Neutrophil (primary cell): Measurements from ENCODE around the gene KRTAP25-1.

Experiments
- H3K27ac ChIP-seq: fragments of 200-600 bp; sonication (generic); 2 replicates; pipeline ENCODE4 v1.5.1; 2016; ENCODE audit warnings: mild to moderate bottlenecking, moderate library complexity
- H3K27me3 ChIP-seq: fragments of 200-600 bp; sonication (generic); 2 replicates; pipeline ENCODE4 v1.6.0; 2016; ENCODE audit warnings: mild to moderate bottlenecking
- H3K36me3 ChIP-seq: fragments of 200-600 bp; sonication (generic); 2 replicates; pipeline ENCODE4 v1.5.1; 2017
- H3K4me1 ChIP-seq, 2 experiments: fragments of 200-600 bp in 1 of 2; sonication (generic) in 1 of 2; 1 replicate in 1 of 2; 2 replicates in 1 of 2; pipeline versions ENCODE4 v1.5.1 to v1.6.1; 2013 to 2016; ENCODE audit warnings: low read depth in 1 of 2, low read length in 1 of 2, mild to moderate bottlenecking in 1 of 2, moderate library complexity in 1 of 2; ENCODE audit not compliant: control insufficient read depth in 1 of 2, insufficient read depth in 1 of 2
- H3K4me3 ChIP-seq, 2 experiments: fragments of 200-600 bp in 1 of 2; sonication (generic) in 1 of 2; 1 replicate in 1 of 2; 2 replicates in 1 of 2; pipeline ENCODE4 v1.5.1; 2013 to 2016; ENCODE audit warnings: low read depth in 1 of 2, low read length in 1 of 2, mild to moderate bottlenecking in 1 of 2, moderate library complexity in 1 of 2
- H3K9me3 ChIP-seq: fragments of 200-600 bp; sonication (generic); 2 replicates; pipeline ENCODE4 v1.5.1; 2016
- CTCF ChIP-seq: fragments of 200-600 bp; sonication (generic); IDR thresholded peaks from 2 replicates; pipeline ENCODE4 v1.5.1; 2016; ENCODE audit warnings: antibody characterized with exemption

Gene KRTAP25-1

GRCh38 chr21:30306884-30307283, 17.6 kb upstream of the KRTAP25-1 start:
- H3K27ac ChIP-seq = no peak overlapping the region
- H3K4me3 ChIP-seq = no peak overlapping the region
- no peak for TF ChIP-seq CTCF
- no peaks in the 10 kb centered on the region for H3K36me3 ChIP-seq
- no peaks in the 10 kb centered on the region for H3K9me3 ChIP-seq
- no peaks in the 10 kb centered on the region for H3K4me1 ChIP-seq
- no peaks in the 10 kb centered on the region for H3K27me3 ChIP-seq

- no peaks in the 10 kb centered on the region for H3K36me3 ChIP-seq
- H3K4me1 ChIP-seq = no peaks in the 10 kb centered on the region
- H3K9me3 ChIP-seq = no peaks in the 10 kb centered on the region
- H3K27me3 ChIP-seq = no peaks in the 10 kb centered on the region
- TF ChIP-seq CTCF = no peak
- H3K4me3 ChIP-seq = no peak overlapping the region
- H3K27ac ChIP-seq = no peak overlapping the region
Measured at GRCh38 chr21:30305136-30305535, 15.8 kb upstream of the KRTAP25-1 start.

GRCh38 chr21:30282850-30283249, 6.5 kb downstream of the KRTAP25-1 start, which contains the start of gene KRTAP24-1:
Gene KRTAP24-1, minus strand, starts transcription at chr21:30282950. Its CDS starts 18 bp downstream, at chr21:30282932.
- no peak within 1 kb of the TSS for H3K27ac ChIP-seq
- TF ChIP-seq CTCF = no peak
- H3K4me1 ChIP-seq = no peaks in the 10 kb centered on the region
- no peaks in the 10 kb centered on the region for H3K27me3 ChIP-seq
- H3K4me3 ChIP-seq = no peak within 1 kb of the TSS
- H3K9me3 ChIP-seq = no peaks in the 10 kb centered on the region
- H3K36me3 ChIP-seq = no peaks in the 10 kb centered on the region

GRCh38 chr21:30271611-30272010, 17.7 kb downstream of the KRTAP25-1 start:
- no peak for TF ChIP-seq CTCF
- Histone ChIP-seq H3K4me1 (no peaks in the 10 kb centered on the region), H3K36me3 (no peaks in the 10 kb centered on the region)

GRCh38 chr21:30271156-30271555, 18.2 kb downstream of the KRTAP25-1 start:
- no peak overlapping the region for H3K4me3 ChIP-seq
- no peaks in the 10 kb centered on the region for H3K9me3 ChIP-seq
- H3K27me3 ChIP-seq = no peaks in the 10 kb centered on the region
- no peaks in the 10 kb centered on the region for H3K36me3 ChIP-seq
- no peak for TF ChIP-seq CTCF
- no peak overlapping the region for H3K27ac ChIP-seq
- H3K4me1 ChIP-seq = no peaks in the 10 kb centered on the region

More at GRCh38 chr21:30271611-30272010, 17.7 kb downstream of the KRTAP25-1 start:
- Histone ChIP-seq H3K27me3 (no peaks in the 10 kb centered on the region), H3K27ac (no peak overlapping the region), H3K4me3 (no peak overlapping the region), H3K9me3 (no peaks in the 10 kb centered on the region)
